ENCODE data around the gene NPAT.
"Not testable (repeated sequence)": the region's sequence is repeated elsewhere in the genome, so short reads cannot be mapped to it uniquely, and the experiment has no call there.

The NPAT gene

GRCh38 chr11:108220721-108221336 lies 1.6 kb downstream of the NPAT start:
- DNase-seq (ENCODE audit: low read depth in 3 of 3, low spot score in 1 of 3), result no peak

- no peak for DNase-seq (ENCODE audit: low read depth in 3 of 3, low spot score in 1 of 3)
These were observed 3.3 kb downstream of the NPAT start for GRCh38 chr11:108218912-108219783.

DNA sequence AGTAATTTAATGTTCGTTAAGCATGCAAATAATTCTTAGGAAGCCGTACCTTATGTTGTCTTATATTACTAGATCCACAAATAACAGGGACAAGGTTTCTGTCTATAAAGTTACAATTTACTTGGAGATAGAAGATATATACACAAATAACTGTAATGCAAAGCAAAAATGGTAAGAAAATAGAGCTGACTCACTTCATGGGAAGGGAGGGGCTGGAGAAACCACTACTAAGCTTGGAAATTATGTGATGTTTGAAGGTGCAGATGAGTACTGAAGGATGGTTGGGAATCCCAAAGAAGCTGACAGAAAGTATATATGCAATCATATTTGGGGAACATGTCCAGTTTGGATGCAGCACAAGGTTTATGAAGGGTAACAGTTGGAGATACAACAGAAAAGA lies 4.0 kb downstream of the NPAT start:
- DNase-seq (ENCODE audit: low read depth in 3 of 3, low spot score in 1 of 3), result no peak

GRCh38 chr11:108216988-108217387 lies 5.5 kb downstream of the NPAT start:
- DNase-seq (ENCODE audit: low read depth in 3 of 3, low spot score in 1 of 3), result no peak

- DNase-seq (ENCODE audit: low read depth in 3 of 3, low spot score in 1 of 3), result no peak
These were observed 8.7 kb downstream of the NPAT start for GRCh38 chr11:108213784-108214183.

DNA sequence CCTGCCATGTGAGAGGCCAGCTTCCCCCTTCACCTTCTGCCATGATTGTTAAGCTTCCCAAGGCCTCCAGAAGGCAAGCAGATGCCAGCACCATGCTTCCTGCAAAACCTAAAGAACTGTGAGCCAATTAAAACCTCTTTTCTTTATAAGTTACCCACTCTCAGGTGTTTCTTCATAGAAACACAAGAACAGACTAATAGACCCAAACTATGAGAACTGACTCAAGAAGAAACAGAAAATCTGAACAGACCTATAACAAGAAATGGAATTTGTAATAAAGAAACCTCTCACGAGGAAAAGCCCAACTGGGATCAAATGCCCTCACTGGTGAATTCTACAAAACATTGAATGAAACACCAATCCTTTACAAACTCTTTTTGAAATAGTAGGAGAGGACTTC lies 12.0 kb downstream of the NPAT start:
- no peak for DNase-seq (ENCODE audit: low read depth in 3 of 3, low spot score in 1 of 3)

DNA sequence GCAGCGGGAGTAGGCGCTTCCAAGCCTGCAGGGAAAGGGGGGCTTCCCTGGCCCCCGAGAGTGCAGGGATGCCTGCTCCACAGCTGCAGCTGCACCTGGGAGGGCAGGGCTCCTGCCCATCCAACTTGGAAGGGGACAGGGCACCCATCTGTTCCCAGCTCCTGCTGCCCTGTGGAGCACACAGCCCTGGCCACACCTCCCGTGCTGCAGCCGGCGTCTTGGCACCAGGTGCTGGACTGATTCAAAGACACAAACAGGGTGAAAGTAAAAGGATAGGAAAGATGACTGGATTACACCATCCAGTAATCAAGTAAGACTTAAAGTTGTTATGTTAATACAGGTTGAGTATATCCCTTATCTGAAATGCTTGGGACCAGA lies 14.8 kb downstream of the NPAT start:
- no peak for DNase-seq (ENCODE audit: low read depth in 3 of 3, low spot score in 1 of 3)

- no peak for DNase-seq (ENCODE audit: low read depth in 3 of 3, low spot score in 1 of 3)
These were observed 15.3 kb downstream of the NPAT start for GRCh38 chr11:108206969-108207682.

GRCh38 chr11:108206171-108206570 lies 16.3 kb downstream of the NPAT start:
- no peak for DNase-seq (ENCODE audit: low read depth in 3 of 3, low spot score in 1 of 3)

- DNase-seq (ENCODE audit: low read depth in 3 of 3, low spot score in 1 of 3), result no peak
These were observed 17.4 kb downstream of the NPAT start for GRCh38 chr11:108204929-108205499.

DNA sequence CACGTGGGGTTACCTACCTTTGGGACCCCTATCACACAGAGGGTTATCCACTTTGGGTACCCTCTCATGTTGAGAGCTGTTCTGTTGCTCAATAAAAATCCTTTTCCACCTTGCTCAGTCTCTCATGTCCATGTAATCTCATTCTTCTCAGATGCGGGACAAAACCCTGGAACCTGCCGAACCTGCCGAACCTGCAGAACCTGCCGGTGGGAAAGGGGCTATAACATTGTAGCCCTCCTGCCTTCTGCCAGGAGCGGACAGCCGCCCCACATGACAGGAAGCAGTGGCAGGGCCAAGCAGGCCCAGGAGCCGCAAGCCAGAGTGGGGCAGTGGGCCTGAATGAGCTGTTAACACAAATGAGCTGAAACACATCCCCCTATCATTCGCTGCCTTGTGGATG lies 18.1 kb downstream of the NPAT start:
- DNase-seq (ENCODE audit: low read depth in 3 of 3, low spot score in 1 of 3), result no peak

GRCh38 chr11:108203075-108203474 lies 19.4 kb downstream of the NPAT start:
- DNase-seq (ENCODE audit: low read depth in 3 of 3, low spot score in 1 of 3), result no peak

DNA sequence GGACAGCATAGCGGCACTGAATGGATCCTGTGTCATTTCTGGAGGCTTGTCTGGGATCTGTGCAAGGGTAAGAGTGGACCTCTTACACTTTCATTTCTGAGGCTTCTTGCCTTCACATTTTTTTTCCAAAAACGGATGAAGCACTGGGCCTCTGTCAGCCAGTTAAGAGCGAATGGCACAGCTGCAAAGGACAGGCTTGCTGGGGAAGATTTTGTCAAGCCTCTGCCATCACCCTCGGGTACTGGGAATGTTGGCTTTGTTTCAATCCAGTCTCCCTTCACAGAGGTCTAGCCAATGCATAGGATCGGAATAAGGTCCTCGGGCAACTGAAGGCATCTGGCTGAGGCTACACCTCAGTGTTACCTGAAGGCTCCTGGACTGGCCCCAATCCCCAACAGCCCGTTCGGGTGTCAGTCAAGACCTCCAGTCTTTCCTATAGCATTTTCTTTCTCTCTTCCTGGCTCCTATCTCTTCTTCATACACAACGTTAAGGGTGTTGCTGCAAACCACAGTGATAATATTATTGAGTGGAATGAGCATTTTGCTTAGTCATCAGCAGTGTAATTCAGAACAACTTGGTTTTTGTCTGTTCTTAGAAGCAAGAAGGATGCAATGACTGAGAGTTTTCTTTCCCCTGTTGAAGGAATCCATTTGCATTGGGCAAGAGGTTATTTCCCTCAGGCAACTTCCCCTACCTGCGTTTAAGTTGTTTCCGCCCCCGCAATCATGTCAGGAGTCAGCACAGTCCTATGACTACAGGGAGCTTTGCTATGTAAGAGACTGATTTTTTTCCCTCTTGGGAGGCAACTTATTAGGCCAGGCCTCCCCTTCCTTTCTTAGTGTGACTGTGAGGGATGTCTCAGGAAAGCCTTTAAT lies 22.8 kb downstream of the NPAT start:
- DNase-seq (ENCODE audit: low read depth in 3 of 3, low spot score in 1 of 3), result peak in 1 of 3 donors; percentile 38

DNA sequence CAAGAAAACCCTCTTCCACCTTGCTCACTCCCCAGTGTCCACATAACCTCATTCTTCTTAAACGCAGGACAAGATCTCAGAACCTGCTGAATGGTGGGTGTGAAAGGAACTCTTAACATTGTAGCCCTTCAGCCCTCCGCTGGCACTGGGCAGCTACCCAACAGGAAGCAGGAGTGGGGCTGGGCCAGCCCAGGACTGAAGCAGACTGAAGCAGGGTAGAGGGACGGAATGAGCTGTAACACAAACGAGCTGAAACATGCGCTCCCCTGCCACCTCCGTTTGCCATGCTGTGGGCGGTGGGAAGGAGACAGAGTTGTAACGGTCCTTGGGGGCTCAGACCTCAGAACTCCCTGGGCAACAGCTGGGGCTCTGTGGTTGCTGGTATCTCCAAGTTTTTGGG lies 23.6 kb downstream of the NPAT start:
- no peak for DNase-seq (ENCODE audit: low read depth in 3 of 3, low spot score in 1 of 3)

DNA sequence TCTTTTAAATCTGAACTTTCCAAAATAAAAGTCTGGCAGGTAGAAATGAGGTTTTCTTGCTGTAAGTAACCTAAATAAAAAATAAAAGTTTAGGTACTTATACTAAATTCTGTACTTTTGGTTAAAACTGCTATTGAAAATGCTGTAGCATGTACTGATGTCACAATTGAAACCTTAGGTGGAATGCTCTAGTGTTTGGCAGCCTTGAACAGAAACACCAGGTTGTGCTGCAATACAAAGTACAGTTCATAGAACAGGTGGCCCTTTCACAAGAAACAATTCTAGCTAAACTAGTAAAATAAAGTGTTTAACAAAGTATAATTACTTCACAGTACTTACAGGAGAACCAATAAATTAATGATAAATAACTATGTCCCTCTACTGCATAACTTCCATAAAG lies 25.1 kb downstream of the NPAT start:
- no peak for DNase-seq (ENCODE audit: low read depth in 3 of 3, low spot score in 1 of 3)

GRCh38 chr11:108196901-108197300 lies 25.5 kb downstream of the NPAT start:
- no peak for DNase-seq (ENCODE audit: low read depth in 3 of 3, low spot score in 1 of 3)

DNA sequence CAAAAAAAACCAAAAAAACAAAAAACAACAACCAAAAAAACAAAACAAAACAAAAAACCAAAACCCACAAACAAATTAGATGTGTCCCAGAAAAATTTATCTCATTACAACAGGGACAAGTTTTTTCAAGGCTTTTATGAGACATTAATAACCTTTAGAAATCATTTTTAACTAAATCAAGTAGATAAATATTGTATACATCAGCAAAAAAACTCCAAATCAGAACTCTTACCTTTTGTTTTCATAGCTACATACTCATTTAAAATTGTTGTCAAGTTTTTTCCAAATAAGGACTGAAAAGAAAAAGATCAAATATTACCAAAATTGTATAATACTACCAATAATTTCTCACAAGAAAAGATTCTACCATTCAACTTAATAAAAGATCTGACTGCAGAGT lies 28.7 kb downstream of the NPAT start:
- no peak for DNase-seq (ENCODE audit: low read depth in 3 of 3, low spot score in 1 of 3)

GRCh38 chr11:108177570-108177969 lies 44.9 kb downstream of the NPAT start:
- no peak for DNase-seq (ENCODE audit: low read depth in 3 of 3, low spot score in 1 of 3)

GRCh38 chr11:108170184-108170583 lies 52.3 kb downstream of the NPAT start:
- DNase-seq (ENCODE audit: low read depth in 3 of 3, low spot score in 1 of 3), result no peak

DNA sequence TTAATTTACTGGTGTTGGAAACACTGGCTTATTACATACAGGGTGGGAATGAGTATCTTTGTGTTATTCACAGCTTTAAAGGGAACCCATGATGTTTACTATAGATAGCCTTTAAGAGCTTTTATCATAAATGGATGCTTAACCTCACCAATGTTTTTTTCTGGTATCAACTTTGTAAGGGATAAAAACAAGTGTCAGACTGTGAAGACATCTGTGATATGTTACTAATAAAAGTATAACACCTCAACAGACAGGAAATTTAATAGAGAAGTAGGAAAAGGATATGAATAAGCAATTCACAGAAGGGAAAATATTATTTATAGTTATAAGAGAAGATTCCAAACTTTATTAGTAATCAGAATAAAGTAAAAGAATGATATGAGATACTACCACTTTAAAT lies 54.8 kb downstream of the NPAT start:
- no peak for DNase-seq (ENCODE audit: low read depth in 3 of 3, low spot score in 1 of 3)

- not testable (repeated sequence) for DNase-seq (ENCODE audit: low read depth in 3 of 3, low spot score in 1 of 3)
These were observed 59.6 kb downstream of the NPAT start for GRCh38 chr11:108162878-108163277.

All from stimulated activated CD4-positive, alpha-beta T cell treated with anti-CD3 and anti-CD28 coated beads, TNF-alpha, amount 100 ng/mL, for 1 hour (primary cell).